GM23248 (cell line): ENCODE results near the gene HOXA3. TPM values are rescaled to one million over a fixed set of nuclear protein-coding genes. Genes with fewer than 3 reads are reported as not detected.

Experiments
- DNase-seq: peaks from one replicate; pipeline ENCODE4 v3.0.0-alpha.2; 2015
- H2AFZ ChIP-seq: fragments of 200-600 bp; sonication (generic); 2 replicates; pipeline ENCODE4 v1.6.1; 2016; ENCODE audit warnings: antibody characterized with exemption
- H3F3A ChIP-seq: fragments of 200-600 bp; sonication (generic); 2 replicates; pipeline ENCODE4 v1.6.1; 2016; ENCODE audit warnings: mild to moderate bottlenecking, antibody characterized with exemption, mixed run types; ENCODE audit not compliant: insufficient read depth
- H3K27ac ChIP-seq: fragments of 200-600 bp; sonication (generic); 2 replicates; pipeline ENCODE4 v1.5.1; 2016; ENCODE audit warnings: mild to moderate bottlenecking
- H3K27me3 ChIP-seq: fragments of 200-600 bp; sonication (generic); replicated peaks from 2 replicates; pipeline ENCODE4 v1.6.1; 2016; ENCODE audit warnings: mild to moderate bottlenecking; ENCODE audit not compliant: insufficient read depth
- H3K36me3 ChIP-seq: fragments of 200-600 bp; sonication (generic); 2 replicates; pipeline ENCODE4 v1.6.1; 2016; ENCODE audit warnings: low read depth, mild to moderate bottlenecking
- H3K4me1 ChIP-seq: fragments of 200-600 bp; sonication (generic); 2 replicates; pipeline ENCODE4 v1.6.1; 2016; ENCODE audit warnings: mild to moderate bottlenecking; ENCODE audit not compliant: insufficient read depth
- H3K4me2 ChIP-seq: fragments of 200-600 bp; sonication (generic); one replicate; pipeline ENCODE4 v1.6.1; 2016; ENCODE audit warnings: mild to moderate bottlenecking; ENCODE audit not compliant: unreplicated experiment
- H3K4me3 ChIP-seq: fragments of 200-600 bp; sonication (generic); 2 replicates; pipeline ENCODE4 v1.5.1; 2016; ENCODE audit warnings: mild to moderate bottlenecking
- H3K79me2 ChIP-seq: fragments of 200-600 bp; sonication (generic); 2 replicates; pipeline ENCODE4 v1.6.1; 2016; ENCODE audit warnings: mild to moderate bottlenecking; ENCODE audit not compliant: insufficient read depth
- H3K9ac ChIP-seq: fragments of 200-600 bp; sonication (generic); 2 replicates; pipeline ENCODE4 v1.6.1; 2016; ENCODE audit warnings: mild to moderate bottlenecking
- H3K9me2 ChIP-seq: fragments of 200-600 bp; sonication (generic); 2 replicates; pipeline ENCODE4 v1.6.1; 2016; ENCODE audit warnings: mixed run types, mild to moderate bottlenecking, moderate library complexity; ENCODE audit not compliant: insufficient read depth
- H3K9me3 ChIP-seq: fragments of 200-600 bp; sonication (generic); one replicate; pipeline ENCODE4 v1.6.1; 2017; ENCODE audit warnings: low read depth
- H4K20me1 ChIP-seq: fragments of 200-600 bp; sonication (generic); 2 replicates; pipeline ENCODE4 v1.6.0; 2016; ENCODE audit not compliant: insufficient read depth
- EZH2 ChIP-seq: fragments of 200-600 bp; sonication (generic); IDR thresholded peaks from 2 replicates; pipeline ENCODE4 v1.6.1; 2018; ENCODE audit warnings: antibody characterized with exemption, mild to moderate bottlenecking; ENCODE audit not compliant: insufficient read depth, poor library complexity, severe bottlenecking
- EZH2phosphoT487 ChIP-seq: fragments of 200-600 bp; sonication (generic); IDR thresholded peaks from 2 replicates; pipeline ENCODE4 v1.6.1; 2018; ENCODE audit warnings: antibody characterized with exemption, moderate library complexity, mild to moderate bottlenecking, low read depth; ENCODE audit not compliant: insufficient read depth
- WGBS, 2 experiments: methylation state at CpG; one replicate each; pipeline ENCODE4 v1.1.6; 2015 to 2017; ENCODE audit warnings: low lambda C conversion rate in 2 of 2, low coverage in 1 of 2; ENCODE audit errors: missing lambda C conversion rate in 2 of 2; 5-methylcytosine and 5-hydroxymethylcytosine counted together
- in situ Hi-C: fragments of 300-500 bp; cut with MboI; formaldehyde crosslinking; loops from 2 replicates; pipeline ENCODE4 v1.15.0; 2020
- polyA plus RNA-seq: library from polyadenylated mRNA; unstranded; fragments of >200 nt; fragmentation: Nextera tagmentation; extraction: Ambion mirVana; gene quantifications from 2 replicates; pipeline ENCODE4 v1.2.1, GENCODE V29; 2016
- total RNA-seq: library from RNA; depleted of rRNA; stranded (reverse); fragments of >200 nt; shearing (Covaris generic); gene quantifications from 2 replicates; pipeline ENCODE4 v1.2.3, GENCODE V29; 2014

Gene HOXA3
- total and polyA plus RNA-seq, 2 experiments from 2014 or later: 1.2 to 2.1 TPM

GRCh38 chr7:27189997-27190748 lies 37.8 kb upstream of the HOXA3 start:
- Histone ChIP-seq H3K36me3 (no peaks in the 10 kb centered on the region), H4K20me1 (no peaks in the 10 kb centered on the region), H3K9me3 (no peaks in the 10 kb centered on the region), H2AFZ (no peak overlapping the region), H3F3A (peaks cover 8% of the 10 kb centered on the region; the same call in 1 of the 2 replicates), H3K4me3 (no peak overlapping the region), H3K79me2 (no peaks in the 10 kb centered on the region), H3K27ac (no peak overlapping the region), H3K9me2 (no peaks in the 10 kb centered on the region), H3K27me3 (no peaks in the 10 kb centered on the region), H3K4me2 (no peak overlapping the region), H3K4me1 (no peaks in the 10 kb centered on the region), H3K9ac (no peak overlapping the region)
- TF ChIP-seq EZH2phosphoT487 (no peak), EZH2 (no peak)
- no peak for DNase-seq
- WGBS, 2 experiments: 68 to 74% methylated on average over 7 of the region's 7 CpGs
- in situ Hi-C loops: loop anchor here (10.0 kb wide), 1 partner anchor 905 kb away; no protein-coding TSS in a partner anchor

DNA sequence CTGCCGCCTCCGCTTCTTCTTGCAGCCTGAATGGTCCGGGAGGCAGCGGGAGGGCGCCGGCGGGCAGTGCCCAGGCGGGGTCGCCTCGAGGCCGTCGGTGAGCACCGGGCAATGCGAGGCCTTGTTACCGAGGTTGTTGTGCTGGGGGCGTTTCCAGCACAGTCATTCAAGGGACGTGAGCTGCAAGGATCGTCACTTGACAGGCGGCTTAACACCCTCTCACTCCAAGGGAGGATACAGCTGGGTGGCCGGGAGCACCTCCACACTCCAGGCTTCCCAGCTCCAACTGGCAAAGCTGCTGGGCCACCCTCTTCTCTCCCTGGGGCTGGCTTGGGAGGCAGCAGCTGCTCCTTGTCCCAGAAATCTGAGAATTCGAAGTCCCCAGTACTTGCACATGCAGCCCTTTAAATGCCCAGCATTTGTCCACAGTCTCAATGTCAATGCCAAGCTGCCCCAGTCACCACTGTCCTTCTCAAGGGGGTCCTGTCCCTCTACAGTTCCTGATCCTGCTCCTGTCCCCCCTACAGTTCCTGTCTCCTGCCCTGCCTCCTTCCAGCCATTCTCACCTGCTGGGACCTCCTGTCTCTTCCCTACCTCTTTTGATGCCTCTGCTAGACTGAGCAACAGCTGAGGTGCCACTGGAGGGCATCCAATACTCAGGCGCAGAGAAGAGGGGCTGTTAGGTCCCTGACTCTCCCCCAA lies 37.1 kb upstream of the HOXA3 start:
- H3K4me3 ChIP-seq: no peak overlapping the region
- in situ Hi-C loops: no loop called here
- H3F3A ChIP-seq: peaks cover 8% of the 10 kb centered on the region; the same call in 1 of the 2 replicates
- no peaks in the 10 kb centered on the region for H3K9me3 ChIP-seq
- no peaks in the 10 kb centered on the region for H3K9me2 ChIP-seq
- H3K27ac ChIP-seq: no peak overlapping the region
- no peaks in the 10 kb centered on the region for H3K4me1 ChIP-seq
- no peak overlapping the region for H3K9ac ChIP-seq
- no peaks in the 10 kb centered on the region for H3K36me3 ChIP-seq
- TF ChIP-seq EZH2phosphoT487 (no peak), EZH2 (no peak)
- H3K27me3 ChIP-seq: no peaks in the 10 kb centered on the region
- no peaks in the 10 kb centered on the region for H3K79me2 ChIP-seq
- no peak for DNase-seq
- no peaks in the 10 kb centered on the region for H4K20me1 ChIP-seq
- H2AFZ ChIP-seq: no peak overlapping the region
- no peak overlapping the region for H3K4me2 ChIP-seq
- WGBS, 2 experiments: 78 to 83% methylated on average over 19 to 22 of the region's 22 CpGs

GRCh38 chr7:27188386-27189294 lies 36.3 kb upstream of the HOXA3 start:
- in situ Hi-C loops: no loop called here

More at GRCh38 chr7:27188386-27189294, 36.3 kb upstream of the HOXA3 start:
- Histone ChIP-seq H3K36me3 (no peaks in the 10 kb centered on the region), H3K9me3 (no peaks in the 10 kb centered on the region), H3K9ac (no peak overlapping the region), H3K4me3 (no peak overlapping the region), H3K27me3 (no peaks in the 10 kb centered on the region), H2AFZ (no peak overlapping the region), H3K9me2 (no peaks in the 10 kb centered on the region), H3K79me2 (peaks cover 6% of the 10 kb centered on the region), H3K4me1 (no peaks in the 10 kb centered on the region), H3F3A (peaks cover 8% of the 10 kb centered on the region; the same call in 1 of the 2 replicates), H3K27ac (no peak overlapping the region), H4K20me1 (no peaks in the 10 kb centered on the region), H3K4me2 (no peak overlapping the region)
- TF ChIP-seq EZH2phosphoT487: no peak
- no peak for TF ChIP-seq EZH2
- DNase-seq: no peak
- WGBS, 2 experiments: 93 to 95% methylated on average over 48 to 49 of the region's 49 CpGs
